K562 (cell line): Measurements from ENCODE around the gene LHPP. TPM values are rescaled to one million over a fixed set of nuclear protein-coding genes. Genes with fewer than 3 reads are reported as not detected.

Experiments used
- ATAC-seq: fragments of 200-7000 bp; cut with Tn5 transposase; 3 replicates; pipeline ENCODE4 v1.9.1; 2020; ENCODE audit warnings: moderate library complexity
- BruUV-seq: library from RNA; stranded (reverse); fragments of 400-500 nt; replicated peaks from 2 replicates; lab custom pipeline; 2021; lab: Mats Ljungman, UMichigan
- CTCF ChIA-PET: fragments of 300-600 bp; formaldehyde crosslinking; extraction: SDS; loops from one replicate; lab custom pipeline; 2021; ENCODE audit warnings: low intra/inter-chr PET ratio; lab: Yijun Ruan, JAX
- POLR2A ChIA-PET: fragments of 300-600, 350-650 bp; sonication (Branson Sonifier 250); formaldehyde crosslinking; extraction: SDS; loops from one replicate; lab custom pipeline; 2021; ENCODE audit warnings: antibody characterized with exemption, inconsistent platforms; lab: Yijun Ruan, JAX
- DNase-seq, 4 experiments: peaks; one replicate each; pipeline versions ENCODE4 v3.0.0 to v3.0.0-alpha.2; 2011 to 2018; ENCODE audit warnings: low spot score in 3 of 4, mixed read lengths in 3 of 4; ENCODE audit errors: extremely low read depth in 1 of 4
- FAIRE-seq: peaks from 2 replicates; lab custom pipeline; 2011; peaks lifted over from hg19 to GRCh38; lab: Jason Lieb, UNC
- H2AFZ ChIP-seq: 2 replicates; pipeline ENCODE4 v1.6.0; 2011; ENCODE audit warnings: low read depth, low read length, control low read depth, inconsistent platforms
- H3K27ac ChIP-seq: fragments of 200-600 bp; 3 replicates; pipeline ENCODE4 v1.8.0; 2011; ENCODE audit warnings: low read depth, mild to moderate bottlenecking, control low read depth, inconsistent platforms, low read length, moderate library complexity, mixed read lengths; ENCODE audit errors: extremely low read depth
- H3K27me3 ChIP-seq, 2 experiments: fragments of 300-600 bp in 1 of 2; 2 replicates in 1 of 2; 3 replicates in 1 of 2; pipeline versions ENCODE4 v1.6.0 to v1.8.0; 2011; ENCODE audit warnings: inconsistent platforms in 2 of 2, low read length in 2 of 2, mild to moderate bottlenecking in 1 of 2, mixed read lengths in 1 of 2, moderate library complexity in 1 of 2; ENCODE audit not compliant: control insufficient read depth in 2 of 2, insufficient read depth in 2 of 2
- H3K36me3 ChIP-seq: fragments of 300-600 bp; 3 replicates; pipeline ENCODE4 v1.8.0; 2011; ENCODE audit warnings: mild to moderate bottlenecking, low read length, inconsistent platforms; ENCODE audit not compliant: control insufficient read depth, insufficient read depth
- H3K4me1 ChIP-seq, 2 experiments: fragments of 200-600 bp in 1 of 2; replicated peaks in 1 of 2; 2 replicates in 1 of 2; 3 replicates in 1 of 2; pipeline versions ENCODE4 v1.5.1 to v1.8.0; 2011; ENCODE audit warnings: inconsistent platforms in 2 of 2, low read length in 2 of 2, mild to moderate bottlenecking in 1 of 2, mixed read lengths in 1 of 2, moderate library complexity in 1 of 2; ENCODE audit not compliant: control insufficient read depth in 2 of 2, insufficient read depth in 2 of 2
- H3K4me2 ChIP-seq: 2 replicates; pipeline ENCODE4 v1.6.1; 2011; ENCODE audit warnings: low read length, control low read depth, inconsistent platforms, mixed read lengths; ENCODE audit not compliant: insufficient read depth
- H3K4me3 ChIP-seq: fragments of 200-600 bp; sonication (generic), shearing (Covaris generic); 2 replicates; pipeline ENCODE4 v1.5.1; 2016; ENCODE audit warnings: control low read depth, inconsistent platforms
- H3K79me2 ChIP-seq: fragments of 200-600 bp; 3 replicates; pipeline ENCODE4 v1.8.0; 2011; ENCODE audit warnings: low read length, inconsistent platforms; ENCODE audit not compliant: control insufficient read depth, insufficient read depth
- H3K9ac ChIP-seq, 2 experiments: 2 replicates each; pipeline versions ENCODE4 v1.6.0 to v1.6.1; 2011; ENCODE audit warnings: low read depth in 2 of 2, low read length in 2 of 2, control low read depth in 1 of 2, inconsistent platforms in 1 of 2, mild to moderate bottlenecking in 1 of 2, mixed read lengths in 1 of 2; ENCODE audit not compliant: insufficient read depth in 1 of 2
- H3K9me1 ChIP-seq: one replicate; pipeline ENCODE4 v1.6.0; 2011; ENCODE audit warnings: inconsistent platforms, mild to moderate bottlenecking, low read length, moderate library complexity; ENCODE audit not compliant: control insufficient read depth, insufficient read depth
- H3K9me3 ChIP-seq: replicated peaks from 2 replicates; pipeline ENCODE4 v1.5.1; 2011; ENCODE audit warnings: low read depth, low read length, inconsistent platforms; ENCODE audit not compliant: control insufficient read depth, insufficient read depth
- H4K20me1 ChIP-seq: replicated peaks from 2 replicates; pipeline ENCODE4 v1.6.1; 2011; ENCODE audit warnings: low read length, inconsistent platforms, mixed read lengths; ENCODE audit not compliant: control insufficient read depth, insufficient read depth
- GMEB1 ChIP-seq: fragments of 250-450 bp; sonication (Bioruptor Pico); IDR thresholded peaks from 2 replicates; pipeline ENCODE4 v1.4.0; 2020; ENCODE audit warnings: mild to moderate bottlenecking
- ZNF146 ChIP-seq: IDR thresholded peaks from one replicate; pipeline ENCODE4 v1.6.1; 2018; ENCODE audit warnings: missing compliant biosample characterization; ENCODE audit not compliant: unreplicated experiment
- WGBS: fragments of 100-300 bp; shearing (Covaris generic); methylation state at CpG from one replicate; pipeline ENCODE4 v1.1.6; 2016; ENCODE audit warnings: low coverage, mixed read lengths; ENCODE audit not compliant: insufficient coverage; ENCODE audit errors: missing lambda C conversion rate; 5-methylcytosine and 5-hydroxymethylcytosine counted together
- in situ Hi-C: fragments of 300-500 bp; cut with MboI; formaldehyde crosslinking; loops from 4 replicates; pipeline ENCODE4 v1.15.0; 2018; ENCODE audit warnings: inconsistent platforms, mixed read lengths
- intact Hi-C: fragments of 100-400 bp; cut with micrococcal nuclease; formaldehyde crosslinking; loops from 2 replicates; pipeline ENCODE4 v1.14.2; 2022
- polyA plus RNA-seq, 8 experiments: library from polyadenylated mRNA; depleted of rRNA in 4 of 8; stranded (reverse) in 5 of 8; unstranded in 3 of 8; fragments of >200 nt; fragmentation: Nextera tagmentation in 2 of 8; fragmentation: Illumina TruSeq in 1 of 8; extraction: Ambion mirVana in 2 of 8; extraction: Trizol in 1 of 8; gene quantifications; 2 replicates each; pipeline versions ENCODE4 v1.2.1 to v1.2.3, GENCODE V29; 2011 to 2014; ENCODE audit warnings: inconsistent platforms in 1 of 8, missing spikeins in 1 of 8
- total RNA-seq, 7 experiments: library from RNA; depleted of rRNA in 6 of 7; stranded (reverse); fragments of >200 nt in 6 of 7; fragmentation: Illumina TruSeq in 2 of 7; extraction: Trizol in 2 of 7; gene quantifications; 2 replicates each; pipeline versions ENCODE4 v1.2.1 to v1.2.3, GENCODE V29; 2011 to 2021; ENCODE audit warnings: low replicate concordance in 1 of 7

LHPP gene
- total and polyA plus RNA-seq, 9 of the 15 experiments (the other 6 are each of a cell fraction or from before 2014, with no cell fraction given): 0.34 to 7.4 (median 3.0) TPM

- Histone ChIP-seq H3K79me2 (no peaks in the 10 kb centered on the region), H2AFZ (no peak overlapping the region), H3K27me3 (no peaks in the 10 kb centered on the region), H3K27ac (no peak overlapping the region), H3K9me3 (no peaks in the 10 kb centered on the region), H3K4me3 (no peak overlapping the region), H3K36me3 (no peaks in the 10 kb centered on the region), H3K4me1 (peaks cover 0 to 12% of the 10 kb centered on the region in 2 experiments; a peak in 3 of 5 replicates), H3K9me1 (no peaks in the 10 kb centered on the region), H3K9ac (no peak overlapping the region), H3K4me2 (no peak overlapping the region), H4K20me1 (no peaks in the 10 kb centered on the region; the same call in 1 of the 2 replicates)
- intact Hi-C loops: no loop called here
- BruUV-seq: no TSS peak
- ATAC-seq (no peak), DNase-seq (no peak), FAIRE-seq (no peak)
- WGBS: 48% methylated on average over 5 of the region's 5 CpGs
- in situ Hi-C loops: loop anchor here (25.0 kb wide), 1 partner anchor 497 kb away; no protein-coding TSS in a partner anchor
- no peak for TF ChIP-seq GMEB1
- peak; percentile 47 for TF ChIP-seq ZNF146 (CRISPR knock-in tag)
- CTCF ChIA-PET: interaction anchor here (0.6 kb wide), 1 partner anchor 203 kb away, joined by 3 read pairs; no protein-coding TSS in a partner anchor
- POLR2A ChIA-PET: no interaction called here
Measured at GRCh38 chr10:124508907-124509454, 47.4 kb downstream of the LHPP start.
